Measurements from ENCODE around the gene GDPGP1. TPM values are rescaled to one million over a fixed set of nuclear protein-coding genes. Genes with fewer than 3 reads are reported as not detected.

The GDPGP1 gene
- total and polyA plus RNA-seq, 10 of the 15 experiments (the other 5 are each of a cell fraction or from before 2014, with no cell fraction given) = 0.68 to 8.9 (median 3.0) TPM

- TF ChIP-seq SKIL (IDR thresholded peaks at IDR 0.05; ENCODE audit: low read depth, poor library complexity, severe bottlenecking) (no peak), CHD2 (IDR thresholded peaks at IDR 0.05; ENCODE audit: borderline replicate concordance, low read depth, low read length) (no peak), NFYB (IDR thresholded peaks at IDR 0.05; ENCODE audit: insufficient read depth, low read depth, low read length) (no peak), ZBTB40 (IDR thresholded peaks at IDR 0.05; ENCODE audit: borderline replicate concordance) (no peak), CHD1 (IDR thresholded peaks at IDR 0.05; ENCODE audit: low read depth, low read length) (no peak)
These were observed 36.6 kb downstream of the GDPGP1 start (continued) for GRCh38 chr15:90270502-90271150.
